ENCODE data around the gene FOXA2. TPM values are rescaled to one million over a fixed set of nuclear protein-coding genes. Genes with fewer than 3 reads are reported as not detected.

The FOXA2 gene
- total and polyA plus RNA-seq, 9 of the 15 experiments (the other 6 are each of a cell fraction or from before 2014, with no cell fraction given): 0.10 to 1.0 (median 0.25) TPM

- H3K9ac ChIP-seq (ENCODE audit: insufficient read depth in 1 of 2, low read depth in 2 of 2, low read length in 2 of 2): no peak overlapping the region
- no TSS peak for BruUV-seq (replicated peaks)
- no peaks in the 10 kb centered on the region for H3K36me3 ChIP-seq (ENCODE audit: control insufficient read depth, insufficient read depth, low read length)
- ATAC-seq (no peak), FAIRE-seq (no peak), DNase-seq (ENCODE audit: extremely low read depth in 1 of 4, low spot score in 3 of 4) (no peak)
- H3K27ac ChIP-seq (ENCODE audit: extremely low read depth, low read depth, low read length): no peak overlapping the region
- no peaks in the 10 kb centered on the region for H3K79me2 ChIP-seq (ENCODE audit: control insufficient read depth, insufficient read depth, low read length)
- WGBS (ENCODE audit: insufficient coverage, low coverage, missing lambda C conversion rate): 18% methylated on average over 6 of the region's 6 CpGs
- in situ Hi-C loops (cut with MboI): no loop called here
- no peaks in the 10 kb centered on the region for H3K9me3 ChIP-seq (replicated peaks; ENCODE audit: control insufficient read depth, insufficient read depth, low read depth, low read length)
- H3K27me3 ChIP-seq (ENCODE audit: control insufficient read depth in 2 of 2, insufficient read depth in 2 of 2, low read length in 2 of 2): no peaks in the 10 kb centered on the region; a peak in 1 of 5 replicates
- H3K4me3 ChIP-seq: no peak overlapping the region
- intact Hi-C loops (cut with micrococcal nuclease): no loop called here
- ChIA-PET CTCF (ENCODE audit: low intra/inter-chr PET ratio) (no interaction called here), POLR2A (interaction anchor here (0.5 kb wide), 1 partner anchor 170 kb away, joined by 3 read pairs; no protein-coding TSS in a partner anchor)
- no peak for TF ChIP-seq GATA2 (CRISPR knock-in tag; IDR thresholded peaks at IDR 0.05)
- TF ChIP-seq RFX1 (IDR thresholded peaks at IDR 0.05): no peak
- TF ChIP-seq ETS2 (tag; IDR thresholded peaks at IDR 0.05; ENCODE audit: borderline replicate concordance, poor library complexity, severe bottlenecking): no peak
- no peak for TF ChIP-seq LEF1 (IDR thresholded peaks at IDR 0.05)
- H4K20me1 ChIP-seq (replicated peaks; ENCODE audit: control insufficient read depth, insufficient read depth, low read length): no peaks in the 10 kb centered on the region
- no peak overlapping the region for H2AFZ ChIP-seq (ENCODE audit: low read depth, low read length)
- H3K9me1 ChIP-seq (ENCODE audit: control insufficient read depth, insufficient read depth, low read length): no peaks in the 10 kb centered on the region
- H3K4me2 ChIP-seq (ENCODE audit: insufficient read depth, low read length): no peak overlapping the region
- H3K4me1 ChIP-seq (replicated peaks in 1 of 2; ENCODE audit: control insufficient read depth in 2 of 2, insufficient read depth in 2 of 2, low read length in 2 of 2): peaks cover 4 to 10% of the 10 kb centered on the region in 2 experiments; a peak in 3 of 5 replicates
Measured at GRCh38 chr20:22559711-22560318, 24.6 kb downstream of the FOXA2 start.

All from K562 (cell line).